Kidney capillary endothelial cell (primary cell): ENCODE results near the gene ARHGAP33.
"Not testable (repeated sequence)": the region's sequence is repeated elsewhere in the genome, so short reads cannot be mapped to it uniquely, and the experiment has no call there.

Experiments
- DNase-seq: peaks from one replicate; pipeline ENCODE4 v3.0.0-alpha.2; 2018; ENCODE audit warnings: low spot score

ARHGAP33 gene

GRCh38 chr19:35793381-35794165 is 18.2 kb downstream of the ARHGAP33 start:
- DNase-seq, result no peak

GRCh38 chr19:35795564-35795963 is 20.2 kb downstream of the ARHGAP33 start:
- DNase-seq, result not testable (repeated sequence)

- no peak for DNase-seq
Measured at GRCh38 chr19:35796645-35797542, 21.5 kb downstream of the ARHGAP33 start.

- DNase-seq, result no peak
Measured at GRCh38 chr19:35797663-35798062, 22.3 kb downstream of the ARHGAP33 start.

GRCh38 chr19:35801828-35802227 is 26.5 kb downstream of the ARHGAP33 start:
- no peak for DNase-seq

GRCh38 chr19:35805526-35806102 is 30.2 kb downstream of the ARHGAP33 start:
- no peak for DNase-seq

- DNase-seq, result no peak
Measured at GRCh38 chr19:35806597-35806996, 31.2 kb downstream of the ARHGAP33 start.

GRCh38 chr19:35807633-35808032 is 32.3 kb downstream of the ARHGAP33 start:
- no peak for DNase-seq

GRCh38 chr19:35811317-35812219 is 36.2 kb downstream of the ARHGAP33 start:
- no peak for DNase-seq

- no peak for DNase-seq
Measured at GRCh38 chr19:35812220-35813042, 37.1 kb downstream of the ARHGAP33 start, which contains the start of gene PRODH2. Gene PRODH2 (minus strand): TSS chr19:35812845. CDS start chr19:35812805, 40 bp downstream.

GRCh38 chr19:35813043-35813890 is 37.9 kb downstream of the ARHGAP33 start:
- no peak for DNase-seq

GRCh38 chr19:35816262-35816661 is 40.9 kb downstream of the ARHGAP33 start:
- DNase-seq, result no peak

GRCh38 chr19:35816846-35817245 is 41.5 kb downstream of the ARHGAP33 start:
- DNase-seq, result no peak

- no peak for DNase-seq
Measured at GRCh38 chr19:35818445-35818844, 43.1 kb downstream of the ARHGAP33 start.

GRCh38 chr19:35822579-35822978 is 47.2 kb downstream of the ARHGAP33 start:
- DNase-seq, result no peak

GRCh38 chr19:35824150-35824549 is 48.8 kb downstream of the ARHGAP33 start:
- DNase-seq, result no peak

GRCh38 chr19:35828692-35829301 is 53.4 kb downstream of the ARHGAP33 start:
- peak; percentile 58 for DNase-seq

GRCh38 chr19:35830986-35831385 is 55.6 kb downstream of the ARHGAP33 start:
- no peak for DNase-seq

GRCh38 chr19:35832054-35832453 is 56.7 kb downstream of the ARHGAP33 start:
- DNase-seq, result no peak
